GM10248 (cell line): ENCODE results near the gene PZP.
"Not testable (repeated sequence)": the region's sequence is repeated elsewhere in the genome, so short reads cannot be mapped to it uniquely, and the experiment has no call there.

Source experiments
- CTCF ChIA-PET: fragments of 300-600 bp; sonication (Branson Sonifier 250); formaldehyde crosslinking; extraction: SDS; loops from one replicate; lab custom pipeline; 2021; ENCODE audit warnings: antibody characterized with exemption; lab: Yijun Ruan, JAX
- POLR2A ChIA-PET: fragments of 350-650 bp; sonication (Branson Sonifier 250); formaldehyde crosslinking; extraction: SDS; loops from one replicate; lab custom pipeline; 2020; ENCODE audit warnings: antibody characterized with exemption; lab: Yijun Ruan, JAX
- DNase-seq: peaks from one replicate; pipeline ENCODE4 v3.0.0; 2012; ENCODE audit errors: extremely low spot score
- CTCF ChIP-seq: IDR thresholded peaks from 2 replicates; pipeline ENCODE4 v1.5.1; 2012; ENCODE audit warnings: mild to moderate bottlenecking, low read depth; ENCODE audit errors: extremely low read depth, missing control alignments, control extremely low read depth

PZP gene

GRCh38 chr12:9248435-9248834 is 40.2 kb upstream of the PZP start:
- CTCF ChIA-PET = interaction anchor here (1.0 kb wide), 1 partner anchor 16 kb away, joined by 3 read pairs; no protein-coding TSS in a partner anchor
- no peak for TF ChIP-seq CTCF
- no peak for DNase-seq
- POLR2A ChIA-PET = no interaction called here

GRCh38 chr12:9244894-9245293 is 36.7 kb upstream of the PZP start:
- POLR2A ChIA-PET = no interaction called here
- TF ChIP-seq CTCF = no peak
- DNase-seq = peak; percentile 53
- CTCF ChIA-PET = no interaction called here

- POLR2A ChIA-PET = no interaction called here
- DNase-seq = no peak
- CTCF ChIA-PET = no interaction called here
- no peak for TF ChIP-seq CTCF
Measured at GRCh38 chr12:9243999-9244649, 35.9 kb upstream of the PZP start.

- TF ChIP-seq CTCF = no peak
Measured at GRCh38 chr12:9241301-9241700, 33.1 kb upstream of the PZP start.

GRCh38 chr12:9240776-9241175 is 32.6 kb upstream of the PZP start:
- DNase-seq = no peak
- CTCF ChIA-PET = no interaction called here
- POLR2A ChIA-PET = no interaction called here
- TF ChIP-seq CTCF = no peak

More at GRCh38 chr12:9241301-9241700, 33.1 kb upstream of the PZP start:
- POLR2A ChIA-PET = no interaction called here
- CTCF ChIA-PET = no interaction called here
- DNase-seq = no peak

DNA sequence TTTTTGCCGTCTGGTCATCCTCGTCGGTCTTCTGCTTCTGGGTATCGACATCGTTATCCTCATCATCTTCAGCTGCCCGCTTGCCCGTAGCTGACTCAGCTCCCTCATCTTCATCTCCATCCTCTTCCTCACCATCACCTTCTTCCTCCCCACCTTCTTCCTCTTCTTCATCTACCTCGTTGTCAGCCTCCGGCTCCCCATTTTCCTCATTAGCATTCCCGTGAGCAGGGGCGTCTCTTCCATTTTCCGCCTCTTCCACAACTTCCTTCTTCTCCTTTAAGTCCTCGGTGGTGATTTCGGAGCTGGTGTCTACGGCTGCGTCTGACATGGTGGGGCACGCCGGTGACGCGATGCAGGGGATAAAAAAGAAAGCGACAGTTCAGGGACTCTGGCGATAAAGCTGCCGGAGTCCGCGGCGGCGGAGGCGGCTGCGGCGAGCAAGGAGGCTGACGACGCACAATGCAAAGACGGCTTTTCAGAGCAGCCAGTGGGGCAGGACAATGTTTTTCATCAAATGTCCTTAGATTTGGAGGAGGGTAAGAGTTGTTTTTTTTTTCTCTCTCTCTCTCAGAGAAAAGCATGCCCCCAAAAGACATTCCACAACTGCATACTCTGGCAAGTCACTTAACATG is 31.9 kb upstream of the PZP start:
- DNase-seq = peak; percentile 22
- POLR2A ChIA-PET, CTCF ChIA-PET: not testable (repeated sequence)

DNA sequence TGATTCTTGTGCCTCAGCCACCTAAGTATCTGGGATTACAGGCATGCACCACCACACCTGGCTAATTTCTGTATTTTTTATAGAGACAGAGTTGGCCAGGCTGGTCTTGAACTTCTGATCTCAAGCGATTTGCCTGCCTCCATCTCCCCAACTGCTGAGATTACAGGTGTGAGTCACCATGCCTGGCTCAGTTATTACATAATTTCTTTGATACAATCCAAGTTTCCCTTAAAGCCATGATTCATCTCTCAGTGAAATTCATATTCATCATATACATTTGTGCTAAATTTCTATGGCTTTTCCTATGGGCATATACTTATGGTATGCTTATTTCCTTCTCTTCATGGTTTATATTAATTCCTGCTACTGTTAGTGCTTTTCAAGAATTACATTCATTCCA is 29.1 kb upstream of the PZP start:
- no peak for TF ChIP-seq CTCF
- POLR2A ChIA-PET = no interaction called here

More for the DNA sequence above, 29.1 kb upstream of the PZP start:
- DNase-seq = no peak
- CTCF ChIA-PET = no interaction called here
